K562 (cell line): ENCODE results near the gene SH3BP5L. TPM values are rescaled to one million over a fixed set of nuclear protein-coding genes. Genes with fewer than 3 reads are reported as not detected.
A peak's percentile ranks its signal among the peaks of the same experiment; 100 is the strongest.

Source experiments
- BRF1 ChIP-seq: IDR thresholded peaks from 3 replicates; pipeline ENCODE4 v1.6.1; 2011; ENCODE audit warnings: borderline replicate concordance, mild to moderate bottlenecking; ENCODE audit not compliant: insufficient read length; ENCODE audit errors: extremely low read depth
- CUX1 ChIP-seq: fragments of 200-800 bp; sonication (Bioruptor generic); IDR thresholded peaks from 2 replicates; pipeline ENCODE4 v1.6.1; 2016; ENCODE audit warnings: missing genetic modification characterization, missing compliant biosample characterization
- GATAD2A ChIP-seq: fragments of 450-650 bp; IDR thresholded peaks from 2 replicates; pipeline ENCODE4 v1.6.1; 2017
- HDAC1 ChIP-seq, 2 experiments: fragments of 450-650 bp; IDR thresholded peaks; 2 replicates each; pipeline ENCODE4 v1.6.1; 2016 to 2017; ENCODE audit warnings: inconsistent platforms in 1 of 2, mild to moderate bottlenecking in 1 of 2, moderate library complexity in 1 of 2
- PBX2 ChIP-seq, 2 experiments: IDR thresholded peaks in 1 of 2; conservative IDR thresholded peaks in 1 of 2; 2 replicates each; pipeline ENCODE4 v1.6.1; 2016; ENCODE audit warnings: low read depth in 2 of 2, mild to moderate bottlenecking in 1 of 2, missing compliant biosample characterization in 1 of 2, missing genetic modification characterization in 1 of 2, moderate library complexity in 1 of 2
- PHTF2 ChIP-seq: fragments of 250-450 bp; sonication (Bioruptor Pico); IDR thresholded peaks from 2 replicates; pipeline ENCODE4 v1.5.0; 2021; ENCODE audit warnings: mild to moderate bottlenecking
- PTTG1 ChIP-seq: fragments of 450-650 bp; IDR thresholded peaks from 2 replicates; pipeline ENCODE4 v1.6.1; 2016; ENCODE audit warnings: low read depth, mild to moderate bottlenecking, missing genetic modification characterization, missing compliant biosample characterization
- RAD51 ChIP-seq: fragments of 450-650 bp; IDR thresholded peaks from 2 replicates; pipeline ENCODE4 v1.7.1; 2016; ENCODE audit warnings: low read depth, mild to moderate bottlenecking, borderline replicate concordance
- RBM17 ChIP-seq: fragments of 200-400 bp; formaldehyde crosslinking; IDR thresholded peaks from 2 replicates; pipeline ENCODE4 v1.6.1; 2017; ENCODE audit warnings: low read depth, mild to moderate bottlenecking, low read length, borderline replicate concordance
- SAP30 ChIP-seq: fragments of 200-600 bp; sonication (generic); IDR thresholded peaks from 2 replicates; pipeline ENCODE4 v1.6.1; 2012; ENCODE audit warnings: borderline replicate concordance, low read depth, mild to moderate bottlenecking, moderate library complexity, low read length, control low read depth, inconsistent platforms; ENCODE audit not compliant: insufficient read depth, poor library complexity, severe bottlenecking
- SMC3 ChIP-seq: conservative IDR thresholded peaks from 2 replicates; pipeline ENCODE4 v1.6.1; 2011; ENCODE audit warnings: low read depth, low read length, improper control_type of control experiment; ENCODE audit not compliant: insufficient read depth
- TRIM28 ChIP-seq: fragments of 450-650 bp; IDR thresholded peaks from 2 replicates; pipeline ENCODE4 v1.6.1; 2017
- ZBTB7A ChIP-seq: IDR thresholded peaks from 2 replicates; pipeline ENCODE4 v1.6.1; 2011; ENCODE audit warnings: low read depth, mild to moderate bottlenecking, low read length, moderate library complexity, borderline replicate concordance; ENCODE audit not compliant: control insufficient read depth
- ZNF280A ChIP-seq: fragments of 450-650 bp; IDR thresholded peaks from 2 replicates; pipeline ENCODE4 v1.6.1; 2018; ENCODE audit warnings: mild to moderate bottlenecking, low read depth; ENCODE audit not compliant: partially characterized antibody
- ZNF3 ChIP-seq: fragments of 250-450 bp; sonication (Bioruptor Pico); IDR thresholded peaks from 2 replicates; pipeline ENCODE4 v1.5.0; 2021; ENCODE audit warnings: mild to moderate bottlenecking, moderate library complexity
- ZNF76 ChIP-seq: fragments of 250-450 bp; sonication (Bioruptor Pico); IDR thresholded peaks from 2 replicates; pipeline ENCODE4 v1.4.0; 2020; ENCODE audit warnings: mild to moderate bottlenecking, moderate library complexity, borderline replicate concordance
- ZSCAN29 ChIP-seq: fragments of 450-650 bp; IDR thresholded peaks from 2 replicates; pipeline ENCODE4 v1.6.1; 2017
- polyA plus RNA-seq, 8 experiments: library from polyadenylated mRNA; depleted of rRNA in 4 of 8; stranded (reverse) in 5 of 8; unstranded in 3 of 8; fragments of >200 nt; fragmentation: Nextera tagmentation in 2 of 8; fragmentation: Illumina TruSeq in 1 of 8; extraction: Ambion mirVana in 2 of 8; extraction: Trizol in 1 of 8; gene quantifications; 2 replicates each; pipeline versions ENCODE4 v1.2.1 to v1.2.3, GENCODE V29; 2011 to 2014; ENCODE audit warnings: inconsistent platforms in 1 of 8, missing spikeins in 1 of 8
- total RNA-seq, 7 experiments: library from RNA; depleted of rRNA in 6 of 7; stranded (reverse); fragments of >200 nt in 6 of 7; fragmentation: Illumina TruSeq in 2 of 7; extraction: Trizol in 2 of 7; gene quantifications; 2 replicates each; pipeline versions ENCODE4 v1.2.1 to v1.2.3, GENCODE V29; 2011 to 2021; ENCODE audit warnings: low replicate concordance in 1 of 7

Gene SH3BP5L
- total and polyA plus RNA-seq, 9 of the 15 experiments (the other 6 are each of a cell fraction or from before 2014, with no cell fraction given): 1.9 to 26.5 (median 15.8) TPM

GRCh38 chr1:248873993-248874533, 48.3 kb upstream of the SH3BP5L start (continued):
- no peak for TF ChIP-seq PBX2 (CRISPR knock-in tag; IDR thresholded peaks at IDR 0.05; ENCODE audit: low read depth)
- TF ChIP-seq PBX2 (tag; conservative IDR thresholded peaks at IDR 0.05; ENCODE audit: low read depth): peak; percentile 28; the same call in 1 of the 2 replicates
- TF ChIP-seq RAD51: peak; percentile 6; the same call in 1 of the 2 replicates
- TF ChIP-seq CUX1: no peak
- no peak for TF ChIP-seq RBM17
- peak in 1 of 2 experiments; percentile 67; a peak in 1 of 4 replicates for TF ChIP-seq HDAC1 (IDR thresholded peaks at IDR 0.05)
- no peak for TF ChIP-seq GATAD2A
- no peak for TF ChIP-seq SAP30
- no peak for TF ChIP-seq ZNF3
- no peak; the same call in 1 of the 2 replicates for TF ChIP-seq TRIM28
- no peak for TF ChIP-seq ZNF76 (CRISPR knock-in tag)
- 0 out of 2 replicates have a peak, but pooled peaks have one; percentile 11 for TF ChIP-seq SMC3
- no peak for TF ChIP-seq PHTF2 (CRISPR knock-in tag)
- peak; percentile 9 for TF ChIP-seq BRF1
- TF ChIP-seq ZSCAN29: peak; percentile 83
- no peak for TF ChIP-seq PTTG1 (tag)
- TF ChIP-seq ZBTB7A: peak; percentile 66; the same call in 1 of the 2 replicates
- no peak for TF ChIP-seq ZNF280A
